Transverse colon (tissue), 4 donors: ENCODE data around the gene PHACTR3.

Source experiments
- CTCF ChIP-seq, 5 experiments: fragments of 200-600 bp in 3 of 5; fragments of 450-650 bp in 2 of 5; sonication (generic) in 3 of 5; IDR thresholded peaks; 1 replicate in 2 of 5; 2 replicates in 3 of 5; pipeline ENCODE4 v1.5.1; 2016 to 2017; ENCODE audit warnings: antibody characterized with exemption in 5 of 5, inconsistent platforms in 3 of 5, mild to moderate bottlenecking in 2 of 5, moderate library complexity in 1 of 5
- POLR2AphosphoS5 ChIP-seq, 3 donors: sonication (generic); formaldehyde crosslinking; IDR thresholded peaks; one replicate each; pipeline ENCODE4 v1.6.1; 2016; ENCODE audit warnings: antibody characterized with exemption in 3 of 3

- no peak for TF ChIP-seq POLR2AphosphoS5 (IDR thresholded peaks at IDR 0.05)
- TF ChIP-seq CTCF (IDR thresholded peaks at IDR 0.05) = no peak
Observed at GRCh38 chr20:59605601-59606364, 1.4 kb downstream of the PHACTR3 start.
